SK-N-SH treated with all-trans-retinoic acid at 6 μM for 48 hours (cell line): Measurements from ENCODE around the gene SHC4.

Experiments used
- ATAC-seq: fragments of 200-7000 bp; cut with Tn5 transposase; 3 replicates; pipeline ENCODE4 v1.9.1; 2020; ENCODE audit warnings: mild to moderate bottlenecking, moderate library complexity
- CREB5 ChIP-seq: fragments of 250-450 bp; sonication (Bioruptor Pico); IDR thresholded peaks from 2 replicates; pipeline ENCODE4 v1.5.1; 2020; ENCODE audit warnings: low read depth, mild to moderate bottlenecking, moderate library complexity
- CSDC2 ChIP-seq: fragments of 250-450 bp; sonication (Bioruptor Pico); IDR thresholded peaks from 2 replicates; pipeline ENCODE4 v1.5.0; 2020; ENCODE audit warnings: mild to moderate bottlenecking, moderate library complexity
- CSRNP3 ChIP-seq: fragments of 250-450 bp; sonication (Bioruptor Pico); IDR thresholded peaks from 2 replicates; pipeline ENCODE4 v1.5.1; 2021; ENCODE audit warnings: mild to moderate bottlenecking, moderate library complexity
- ESRRG ChIP-seq: fragments of 250-450 bp; sonication (Bioruptor Pico); IDR thresholded peaks from 2 replicates; pipeline ENCODE4 v1.6.1; 2021; ENCODE audit warnings: mild to moderate bottlenecking
- GLIS3 ChIP-seq: fragments of 250-450 bp; sonication (Bioruptor Pico); IDR thresholded peaks from 2 replicates; pipeline ENCODE4 v1.5.0; 2020; ENCODE audit warnings: mild to moderate bottlenecking, moderate library complexity
- ISL1 ChIP-seq: fragments of 250-450 bp; sonication (Bioruptor Pico); IDR thresholded peaks from 2 replicates; pipeline ENCODE4 v2.1.2; 2022; ENCODE audit warnings: mild to moderate bottlenecking, moderate library complexity
- OSR1 ChIP-seq: fragments of 250-450 bp; sonication (Bioruptor Pico); IDR thresholded peaks from 2 replicates; pipeline ENCODE4 v1.8.0; 2022; ENCODE audit warnings: moderate library complexity, mild to moderate bottlenecking, inconsistent platforms
- POU6F1 ChIP-seq: fragments of 250-450 bp; sonication (Bioruptor Pico); IDR thresholded peaks from 2 replicates; pipeline ENCODE4 v1.8.0; 2021; ENCODE audit warnings: low read depth, mild to moderate bottlenecking, moderate library complexity, borderline replicate concordance
- PPARA ChIP-seq: fragments of 250-450 bp; sonication (Bioruptor Pico); IDR thresholded peaks from 2 replicates; pipeline ENCODE4 v1.5.0; 2020; ENCODE audit warnings: mild to moderate bottlenecking, borderline replicate concordance
- RARB ChIP-seq: fragments of 250-450 bp; sonication (Bioruptor Pico); IDR thresholded peaks from 2 replicates; pipeline ENCODE4 v1.8.0; 2021; ENCODE audit warnings: mild to moderate bottlenecking, moderate library complexity
- SNAI2 ChIP-seq: fragments of 250-450 bp; sonication (Bioruptor Pico); IDR thresholded peaks from 2 replicates; pipeline ENCODE4 v1.5.0; 2020; ENCODE audit warnings: mild to moderate bottlenecking, moderate library complexity
- TCF4 ChIP-seq: fragments of 250-450 bp; sonication (Bioruptor Pico); IDR thresholded peaks from 2 replicates; pipeline ENCODE4 v1.8.0; 2021; ENCODE audit warnings: mild to moderate bottlenecking, moderate library complexity, borderline replicate concordance
- TOX ChIP-seq: fragments of 250-450 bp; sonication (Bioruptor Pico); IDR thresholded peaks from 2 replicates; pipeline ENCODE4 v1.8.0; 2021; ENCODE audit warnings: mild to moderate bottlenecking, moderate library complexity, borderline replicate concordance
- TSHZ2 ChIP-seq: fragments of 250-450 bp; sonication (Bioruptor Pico); IDR thresholded peaks from 2 replicates; pipeline ENCODE4 v1.5.0; 2020; ENCODE audit warnings: mild to moderate bottlenecking, moderate library complexity
- ZC3H10 ChIP-seq: fragments of 250-450 bp; sonication (Bioruptor Pico); IDR thresholded peaks from 2 replicates; pipeline ENCODE4 v1.5.1; 2021; ENCODE audit warnings: mild to moderate bottlenecking, moderate library complexity
- ZFP3 ChIP-seq: fragments of 250-450 bp; sonication (Bioruptor Pico); IDR thresholded peaks from 2 replicates; pipeline ENCODE4 v1.5.0; 2020; ENCODE audit warnings: mild to moderate bottlenecking, moderate library complexity
- ZNF565 ChIP-seq: fragments of 450-650 bp; formaldehyde crosslinking; conservative IDR thresholded peaks from 2 replicates; pipeline ENCODE4 v1.5.0; 2020; ENCODE audit warnings: low read depth, mild to moderate bottlenecking, moderate library complexity

SHC4 gene

GRCh38 chr15:48978638-48979037, 14.9 kb upstream of the SHC4 start:
- no peak for TF ChIP-seq TOX (CRISPR knock-in tag)
- TF ChIP-seq TCF4 (CRISPR knock-in tag), result no peak
- TF ChIP-seq CSDC2 (CRISPR knock-in tag), result no peak
- TF ChIP-seq RARB (CRISPR knock-in tag), result no peak
- TF ChIP-seq ESRRG (CRISPR knock-in tag), result no peak
- TF ChIP-seq OSR1 (CRISPR knock-in tag), result no peak
- TF ChIP-seq CSRNP3 (CRISPR knock-in tag), result no peak
- TF ChIP-seq TSHZ2 (CRISPR knock-in tag), result no peak

GRCh38 chr15:48976444-48977088, 12.8 kb upstream of the SHC4 start:
- TF ChIP-seq GLIS3 (CRISPR knock-in tag), result no peak
- no peak for TF ChIP-seq CREB5 (CRISPR knock-in tag)
- TF ChIP-seq ZC3H10 (CRISPR knock-in tag), result no peak
- TF ChIP-seq PPARA (CRISPR knock-in tag), result no peak
- TF ChIP-seq ZNF565, result no peak
- TF ChIP-seq ISL1, result no peak
- TF ChIP-seq ZFP3 (CRISPR knock-in tag), result no peak
- no peak for TF ChIP-seq ESRRG (CRISPR knock-in tag)
- TF ChIP-seq CSDC2 (CRISPR knock-in tag), result no peak
- TF ChIP-seq, all 23 proteins: peak for 0
- no peak; the same call in 1 of the 3 replicates for ATAC-seq

More at GRCh38 chr15:48978638-48979037, 14.9 kb upstream of the SHC4 start:
- ATAC-seq, result no peak

GRCh38 chr15:48975472-48976419, 12.0 kb upstream of the SHC4 start:
- TF ChIP-seq CSDC2 (CRISPR knock-in tag) (peak; percentile 51; the same call in 1 of the 2 replicates), ESRRG (CRISPR knock-in tag) (no peak), GLIS3 (CRISPR knock-in tag) (no peak)
- ATAC-seq, result peak; percentile 99

- TF ChIP-seq SNAI2 (CRISPR knock-in tag) (no peak), POU6F1 (CRISPR knock-in tag) (no peak), PPARA (CRISPR knock-in tag) (no peak)
- ATAC-seq, result peak; percentile 56
Measured at GRCh38 chr15:48974882-48975281, 11.2 kb upstream of the SHC4 start.
